Measurements from ENCODE around the gene GSTO2.

- TF ChIP-seq POLR2AphosphoS5 (IDR thresholded peaks at IDR 0.05): no peak
- TF ChIP-seq CTCF (IDR thresholded peaks at IDR 0.05): no peak
Observed at GRCh38 chr10:104299031-104299904, 30.3 kb downstream of the GSTO2 start.

Data from transverse colon (tissue), 4 donors.